GM19452 (cell line): Measurements from ENCODE around the gene CCNYL1.
"Not testable (repeated sequence)": the region's sequence is repeated elsewhere in the genome, so short reads cannot be mapped to it uniquely, and the experiment has no call there.

Experiments
- ATAC-seq: cut with Tn5 transposase; IDR thresholded peaks from one replicate; pipeline ENCODE4 v1.9.1; 2021; ENCODE audit not compliant: unreplicated experiment

CCNYL1 gene

GRCh38 chr2:207710814-207711740 is at the start of gene CCNYL1:
Gene CCNYL1 (plus strand): TSS chr2:207711640. CDS start chr2:207711897, 257 bp downstream.
- ATAC-seq, result peak; percentile 97

GRCh38 chr2:207662203-207662602 is 49.2 kb upstream of the CCNYL1 start:
- peak; percentile 94 for ATAC-seq

- no peak for ATAC-seq
These were observed 47.4 kb upstream of the CCNYL1 start for GRCh38 chr2:207663870-207664545.

- no peak for ATAC-seq
These were observed 40.6 kb upstream of the CCNYL1 start for GRCh38 chr2:207670887-207671286.

- no peak for ATAC-seq
These were observed 38.0 kb upstream of the CCNYL1 start for GRCh38 chr2:207673431-207673830.

DNA sequence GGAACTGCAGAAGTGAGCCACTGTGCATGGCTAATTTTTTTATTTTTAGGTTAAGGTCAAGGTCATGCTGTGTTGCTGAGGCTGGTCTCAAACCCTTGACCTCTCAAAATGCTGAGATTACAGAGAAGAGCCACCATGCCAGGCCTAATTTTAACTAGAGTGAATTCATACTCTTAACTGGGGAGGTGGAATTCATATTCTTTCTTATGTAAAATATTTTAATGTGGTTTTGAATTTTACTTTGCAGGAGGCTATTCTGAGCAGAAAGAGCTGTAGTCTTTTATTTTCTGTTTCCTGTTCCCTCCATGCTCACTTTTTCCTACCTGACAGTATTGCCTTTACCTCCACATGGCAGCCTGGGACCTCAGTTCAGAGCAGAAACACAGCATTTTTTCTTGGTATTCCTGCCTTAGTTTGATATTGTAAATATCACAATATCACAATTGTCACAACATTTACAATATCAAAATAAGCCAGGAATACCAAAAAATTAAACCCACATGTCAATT is 37.1 kb upstream of the CCNYL1 start:
- ATAC-seq, result no peak

- no peak for ATAC-seq
These were observed 36.6 kb upstream of the CCNYL1 start for GRCh38 chr2:207674826-207675225.

DNA sequence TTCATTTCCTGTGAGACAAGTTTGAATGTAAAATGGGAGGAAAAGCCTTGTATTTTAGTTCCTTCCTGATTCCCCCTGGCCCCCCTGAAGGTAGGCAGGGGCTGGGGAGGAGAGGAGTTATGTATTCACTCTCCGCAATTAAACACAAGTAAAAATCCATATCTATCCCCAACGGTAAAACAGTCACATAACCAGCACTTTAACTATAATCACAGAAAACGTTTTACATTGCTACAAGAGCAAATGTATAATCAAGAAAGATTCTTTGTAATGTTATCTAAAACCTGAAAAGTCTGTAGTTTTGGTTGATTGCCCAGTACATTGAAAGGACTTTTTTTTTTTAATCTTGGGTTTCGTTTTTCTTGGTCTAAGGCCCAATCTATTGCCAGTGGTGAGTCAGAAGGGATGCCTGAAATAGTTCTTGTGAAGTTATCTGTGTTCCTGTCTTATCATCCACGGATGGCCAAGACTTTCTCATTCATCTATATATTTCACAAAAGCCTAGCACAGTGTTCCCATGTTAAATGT is 34.5 kb upstream of the CCNYL1 start:
- no peak for ATAC-seq

GRCh38 chr2:207681431-207681830 is 30.0 kb upstream of the CCNYL1 start:
- ATAC-seq, result no peak

GRCh38 chr2:207682557-207682956 is 28.9 kb upstream of the CCNYL1 start:
- ATAC-seq, result peak; percentile 52

GRCh38 chr2:207683438-207683837 is 28.0 kb upstream of the CCNYL1 start:
- no peak for ATAC-seq

DNA sequence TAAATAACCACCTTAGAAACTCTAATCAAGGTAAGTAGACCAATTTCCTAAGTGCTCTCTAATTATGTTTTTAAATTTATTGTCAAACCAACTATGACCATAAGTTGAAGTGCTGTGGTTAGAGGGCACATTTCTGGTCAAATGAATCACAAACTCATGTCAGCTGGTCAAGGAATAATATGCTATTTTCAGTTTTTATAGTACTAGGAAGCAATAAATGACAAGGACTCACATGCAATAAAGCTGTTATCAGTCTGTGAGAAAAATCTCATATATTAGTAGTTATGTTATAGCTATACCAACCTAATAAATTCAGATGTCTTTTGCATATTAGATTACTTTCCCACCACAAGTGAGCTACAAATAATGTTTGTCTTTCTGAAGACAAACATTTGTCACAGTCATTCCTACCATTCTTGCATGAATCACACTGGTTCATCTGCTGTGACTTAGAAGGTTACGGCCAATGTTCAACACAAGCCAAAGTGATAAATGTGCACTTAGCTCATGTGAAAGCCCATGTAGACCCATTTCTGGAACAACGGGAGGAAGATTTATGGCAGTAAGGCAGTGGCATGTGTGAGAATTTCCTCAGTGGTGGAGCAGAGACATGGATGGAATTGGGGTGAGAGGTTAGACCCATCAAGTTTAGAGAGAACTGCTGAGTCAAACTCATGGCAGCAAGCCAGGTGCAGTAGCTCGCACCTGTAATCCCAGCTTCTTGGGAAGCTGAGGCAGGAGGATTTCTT is 27.4 kb upstream of the CCNYL1 start:
- peak; percentile 57 for ATAC-seq

DNA sequence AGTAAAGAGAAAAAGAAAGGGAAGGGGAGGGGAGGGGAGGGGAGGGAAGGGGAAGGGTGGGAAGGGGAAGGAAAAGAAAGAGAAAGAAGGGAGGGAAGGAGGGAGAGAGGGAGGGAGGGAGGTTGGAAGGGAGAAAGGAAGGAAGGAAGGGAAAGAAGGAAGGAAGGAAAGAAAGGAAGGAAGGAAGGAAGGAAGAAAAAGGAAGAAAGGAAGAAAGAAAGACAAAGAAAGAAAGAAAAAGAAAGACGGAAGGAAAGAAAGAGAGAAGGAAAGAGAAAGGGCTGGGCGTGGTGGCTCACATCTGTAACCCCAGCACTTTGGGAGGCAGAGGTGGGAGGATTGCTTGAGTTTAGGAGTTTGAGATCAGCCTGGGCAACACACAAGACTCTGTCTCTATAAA is 24.6 kb upstream of the CCNYL1 start:
- ATAC-seq, result no peak

DNA sequence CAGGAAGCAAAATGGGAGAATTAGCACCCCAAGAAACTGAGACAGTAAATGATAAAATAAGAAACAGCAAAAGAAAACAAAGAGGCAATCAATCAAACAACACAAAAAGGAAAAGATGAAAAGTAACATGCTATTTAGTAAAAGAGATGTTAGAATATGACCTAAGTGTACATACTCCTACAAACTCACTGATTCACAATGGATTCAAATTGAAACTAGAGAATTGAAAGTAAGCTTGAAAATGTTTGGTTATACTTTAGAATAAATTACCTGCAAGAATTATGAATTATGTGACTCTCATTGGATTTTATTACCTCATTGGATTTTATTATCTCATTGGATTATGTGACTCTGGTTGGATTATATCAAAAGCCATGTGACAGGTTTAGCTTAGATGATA is 22.8 kb upstream of the CCNYL1 start:
- ATAC-seq, result no peak

- not testable (repeated sequence) for ATAC-seq
These were observed 20.5 kb upstream of the CCNYL1 start for GRCh38 chr2:207690845-207691461.

- ATAC-seq, result no peak
These were observed 19.0 kb upstream of the CCNYL1 start for GRCh38 chr2:207692206-207693065.

- no peak for ATAC-seq
These were observed 17.7 kb upstream of the CCNYL1 start for GRCh38 chr2:207693641-207694249.

GRCh38 chr2:207694811-207695281 is 16.6 kb upstream of the CCNYL1 start:
- no peak for ATAC-seq

DNA sequence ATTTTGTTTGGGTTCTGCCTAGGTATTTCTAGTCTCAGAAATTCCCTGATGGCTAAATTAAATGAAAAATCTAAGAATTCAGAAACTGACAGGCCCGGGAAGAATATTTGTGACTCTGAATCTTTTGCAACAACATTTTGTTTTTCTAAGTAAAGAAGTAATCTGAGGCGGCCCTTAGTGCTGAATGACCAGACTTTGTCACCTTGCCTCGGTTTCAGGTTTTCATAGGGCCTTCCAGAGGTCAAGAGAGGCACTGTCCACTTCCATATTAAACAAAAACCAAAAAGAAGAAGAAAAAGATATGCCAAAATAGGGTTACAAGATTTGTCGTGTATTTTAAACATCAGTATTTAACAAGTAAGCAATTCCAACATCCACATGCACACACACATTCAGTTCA is 16.1 kb upstream of the CCNYL1 start:
- ATAC-seq, result no peak
